Measurements from ENCODE around the gene MFRP.
"Not testable (repeated sequence)": the region's sequence is repeated elsewhere in the genome, so short reads cannot be mapped to it uniquely, and the experiment has no call there.

MFRP gene

GRCh38 chr11:119346605-119347004, at the start of gene MFRP:
MFRP (minus strand) TSS chr11:119346705; CDS start chr11:119346513, 192 bp downstream.
- no peak for DNase-seq

GRCh38 chr11:119391275-119391674, 44.8 kb upstream of the MFRP start:
- no peak for DNase-seq

GRCh38 chr11:119389611-119390254, 43.2 kb upstream of the MFRP start:
- peak; percentile 18 for DNase-seq

- no peak for DNase-seq
Observed at GRCh38 chr11:119388103-119388502, 41.6 kb upstream of the MFRP start.

GRCh38 chr11:119384332-119384731, 37.8 kb upstream of the MFRP start:
- no peak for DNase-seq

GRCh38 chr11:119382513-119382912, 36.0 kb upstream of the MFRP start:
- not testable (repeated sequence) for DNase-seq

GRCh38 chr11:119382101-119382500, 35.6 kb upstream of the MFRP start:
- no peak for DNase-seq

- peak; percentile 96 for DNase-seq
Observed at GRCh38 chr11:119381181-119381988, 34.9 kb upstream of the MFRP start, which contains the start of gene USP2. USP2 (minus strand) TSS chr11:119381690; CDS start chr11:119373480, 8,210 bp downstream.

GRCh38 chr11:119380827-119381180, 34.3 kb upstream of the MFRP start:
- no peak for DNase-seq

- DNase-seq = no peak
Observed at GRCh38 chr11:119380160-119380826, 33.8 kb upstream of the MFRP start.

GRCh38 chr11:119378851-119379465, 32.5 kb upstream of the MFRP start:
- DNase-seq = no peak

- DNase-seq = no peak
Observed at GRCh38 chr11:119377961-119378667, 31.6 kb upstream of the MFRP start.

GRCh38 chr11:119377112-119377901, 30.8 kb upstream of the MFRP start:
- DNase-seq = no peak

GRCh38 chr11:119376197-119376847, 29.8 kb upstream of the MFRP start:
- DNase-seq = no peak

- no peak for DNase-seq
Observed at GRCh38 chr11:119375337-119376196, 29.1 kb upstream of the MFRP start.

GRCh38 chr11:119374632-119375336, 28.3 kb upstream of the MFRP start:
- DNase-seq = no peak

GRCh38 chr11:119373921-119374631, 27.6 kb upstream of the MFRP start:
- DNase-seq = peak; percentile 55

- DNase-seq = no peak
Observed at GRCh38 chr11:119373059-119373920, 26.8 kb upstream of the MFRP start.

All from activated CD4-positive, alpha-beta T cell treated with anti-CD3 and anti-CD28 coated beads, Interleukin-10, Interleukin-2, amounts not matched to agents 100 ng/mL and 50 ng/mL, durations not matched to agents 16 hours and 8 hours (primary cell).